GM21528 (cell line): ENCODE results near the gene MCF2L2.

ENCODE experiments used
- ATAC-seq: cut with Tn5 transposase; IDR thresholded peaks from one replicate; pipeline ENCODE4 v1.9.1; 2021; ENCODE audit warnings: mild to moderate bottlenecking, moderate library complexity; ENCODE audit not compliant: unreplicated experiment, low FRiP score

MCF2L2 gene

DNA sequence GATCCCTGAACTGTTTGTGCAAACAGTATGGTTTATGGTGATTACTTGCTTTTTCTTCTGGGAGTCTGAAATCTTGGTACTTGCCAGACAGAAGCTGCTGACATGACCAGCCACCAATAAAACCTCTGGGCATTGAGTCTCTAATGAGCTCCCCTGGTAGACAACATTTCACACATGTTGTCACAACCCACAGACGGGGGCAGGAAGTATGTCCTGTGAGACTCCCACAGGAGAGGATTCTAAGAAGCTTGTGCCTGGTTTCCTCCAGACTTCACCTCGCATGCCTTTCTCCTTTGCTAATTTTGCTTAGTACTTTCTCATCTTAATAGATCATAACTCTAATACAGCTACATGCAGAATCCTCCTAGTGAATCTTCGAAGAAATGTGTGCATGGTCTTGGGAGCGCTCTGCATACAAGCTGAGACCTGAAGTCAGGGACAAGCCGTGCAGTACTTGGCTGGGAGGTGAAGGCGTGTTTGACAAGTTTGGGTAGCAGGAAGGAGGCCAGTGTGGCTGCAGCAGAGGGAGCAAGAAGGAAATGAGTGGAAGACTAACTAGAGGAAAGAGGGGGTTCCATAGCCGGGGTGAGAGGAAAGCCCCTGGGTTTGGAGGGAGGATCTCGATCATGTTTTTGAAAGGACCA lies 126.4 kb downstream of the MCF2L2 start:
- no peak for ATAC-seq

GRCh38 chr3:183300996-183301562 lies 127.3 kb downstream of the MCF2L2 start:
- no peak for ATAC-seq

GRCh38 chr3:183299976-183300375 lies 128.4 kb downstream of the MCF2L2 start:
- no peak for ATAC-seq

DNA sequence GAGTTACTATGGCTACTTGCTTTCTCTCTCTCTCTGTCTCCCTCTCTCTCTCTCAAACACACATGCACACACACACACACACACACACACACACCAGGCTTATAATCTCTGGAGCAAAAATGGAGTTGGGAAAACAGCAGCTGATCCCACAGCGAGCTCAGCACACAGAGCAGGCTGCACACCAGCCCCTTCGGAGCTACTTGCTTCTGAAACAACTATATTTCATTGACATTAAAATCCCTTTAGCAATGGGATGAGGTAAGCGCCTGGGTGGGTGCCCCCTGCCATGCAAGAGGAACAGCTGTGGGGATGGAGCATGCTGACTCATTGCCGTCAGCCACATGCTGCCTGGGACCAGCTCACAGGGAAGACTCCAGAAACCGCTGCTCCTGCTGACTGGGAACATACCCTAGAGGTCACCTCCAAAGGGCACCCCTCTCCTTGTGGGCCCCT lies 129.7 kb downstream of the MCF2L2 start:
- ATAC-seq = no peak

DNA sequence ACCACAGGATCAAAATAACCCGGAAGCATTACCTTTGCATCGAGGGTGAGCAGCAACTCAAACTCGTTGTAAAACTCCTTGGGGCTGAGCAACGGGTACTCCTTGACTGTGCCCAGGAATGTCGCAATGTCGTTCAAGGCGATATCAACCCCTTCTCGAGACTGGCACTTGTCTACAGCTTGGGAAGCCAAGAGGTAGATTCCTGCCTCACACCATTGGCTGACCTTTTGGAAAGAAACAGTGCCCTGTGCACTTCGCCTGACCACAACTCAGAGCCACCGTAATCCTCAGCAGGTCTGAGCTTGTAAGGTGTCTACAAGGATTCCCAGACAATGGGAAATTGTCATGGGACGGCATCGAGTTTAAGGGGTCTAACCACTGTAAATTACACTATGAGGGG lies 131.5 kb downstream of the MCF2L2 start:
- no peak for ATAC-seq

DNA sequence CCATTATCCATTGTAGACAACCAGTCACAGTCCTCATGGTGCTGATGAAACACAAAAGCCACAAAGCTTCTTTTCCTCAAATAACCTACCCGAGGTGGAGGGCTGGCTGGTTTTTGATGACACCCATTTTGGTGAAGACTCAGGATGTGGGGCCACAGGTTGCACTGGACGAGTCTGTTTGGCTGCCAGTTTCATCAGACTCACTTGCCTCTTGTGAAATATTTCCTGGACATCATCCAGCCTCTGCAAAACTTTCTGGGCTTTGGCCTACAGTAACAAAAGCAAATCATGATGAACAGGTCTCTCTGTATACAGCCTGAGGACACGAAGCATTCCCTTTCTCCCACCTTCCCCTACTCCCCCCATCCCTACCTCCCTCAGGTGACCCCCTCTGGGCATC lies 133.2 kb downstream of the MCF2L2 start:
- ATAC-seq = no peak

DNA sequence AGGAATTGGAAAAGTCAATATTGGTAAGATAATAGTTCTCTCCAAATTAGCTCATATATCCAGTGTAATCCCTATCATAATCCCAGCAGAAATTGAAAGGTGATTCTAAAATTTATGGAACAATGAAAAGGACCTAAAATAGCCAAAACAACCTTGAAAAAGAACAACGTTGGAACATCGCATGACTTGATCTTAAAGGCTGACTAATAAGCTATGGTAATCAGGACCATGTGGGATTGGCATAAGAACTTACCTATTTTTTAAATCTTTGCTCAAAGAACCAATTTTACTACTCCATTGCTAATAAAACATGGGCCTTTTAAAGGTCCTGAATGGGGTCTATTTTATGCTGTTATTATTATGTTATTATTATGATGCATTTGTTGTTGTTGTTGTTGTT lies 134.5 kb downstream of the MCF2L2 start:
- no peak for ATAC-seq

- no peak for ATAC-seq
Measured at GRCh38 chr3:183291497-183292031, 136.9 kb downstream of the MCF2L2 start.

DNA sequence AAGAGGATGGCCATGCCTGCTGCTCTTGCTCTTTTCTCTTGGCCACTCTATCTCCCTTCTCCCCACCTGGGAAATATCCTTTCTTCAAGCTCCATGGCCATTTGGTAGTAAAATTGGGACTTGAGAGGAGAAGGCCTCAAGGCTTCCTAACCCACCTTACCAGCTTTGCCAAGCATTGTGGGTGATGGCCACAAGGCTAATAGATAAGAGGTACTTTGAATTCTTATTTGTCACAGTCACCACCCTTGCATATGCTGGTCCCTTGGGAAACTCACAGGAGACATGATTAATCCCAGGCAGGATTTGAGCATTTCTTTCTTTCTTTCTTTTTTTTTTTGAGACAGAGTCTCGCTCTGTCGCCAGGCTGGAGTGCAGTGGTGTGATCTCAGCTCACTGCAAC lies 138.2 kb downstream of the MCF2L2 start:
- no peak for ATAC-seq

DNA sequence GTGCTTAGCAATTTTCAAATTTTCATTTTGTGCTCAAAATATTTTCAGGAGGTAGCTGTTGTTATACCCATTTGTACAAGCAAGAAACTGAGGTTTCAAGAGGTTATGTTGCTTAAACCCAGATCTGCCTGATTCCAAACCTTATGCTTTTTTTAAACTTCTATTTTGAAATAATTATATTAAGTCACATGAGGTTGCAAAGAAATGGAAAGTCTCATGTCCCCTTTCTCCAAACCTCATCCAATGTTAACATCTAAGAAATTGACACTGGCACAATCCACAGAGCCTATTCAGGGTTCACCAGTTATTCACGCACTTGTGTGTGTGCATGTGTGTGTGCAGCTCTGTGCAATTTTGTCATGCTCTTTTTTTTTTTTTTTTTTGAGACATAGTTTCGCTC lies 140.3 kb downstream of the MCF2L2 start:
- ATAC-seq = no peak

DNA sequence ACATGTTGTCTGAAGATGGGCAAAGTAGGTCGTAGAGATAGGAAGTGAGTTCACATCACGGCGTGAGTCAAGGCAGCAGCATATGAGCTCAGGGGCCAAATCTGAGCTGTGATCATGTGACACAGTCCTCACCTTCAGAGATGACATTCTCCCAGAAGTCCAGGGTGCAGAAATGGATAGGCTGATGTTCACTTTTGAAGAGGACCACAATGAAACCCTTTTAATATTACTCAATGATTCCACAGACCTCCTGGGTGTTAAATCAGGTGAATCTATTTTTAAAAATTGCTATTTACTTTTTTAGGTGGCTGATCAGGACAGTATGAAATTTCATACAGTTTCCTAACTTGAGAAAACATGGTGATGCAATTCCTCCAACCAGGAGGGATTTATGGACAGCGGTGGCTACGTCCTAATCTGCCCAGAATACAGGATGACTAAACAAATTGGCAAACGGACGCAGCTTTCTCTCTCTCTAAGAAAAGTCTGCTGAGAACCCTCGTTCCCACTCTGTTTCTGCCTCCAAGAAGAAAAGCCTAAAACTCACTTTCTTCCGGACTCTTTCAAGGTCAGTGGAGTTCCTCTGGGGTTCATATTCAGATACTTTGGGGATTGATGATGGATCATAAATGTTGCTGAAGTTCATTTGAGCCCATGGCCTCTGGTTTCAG lies 141.0 kb downstream of the MCF2L2 start:
- no peak for ATAC-seq

GRCh38 chr3:183285828-183286457 lies 142.5 kb downstream of the MCF2L2 start:
- ATAC-seq = peak; percentile 95

GRCh38 chr3:183285318-183285717 lies 143.1 kb downstream of the MCF2L2 start:
- ATAC-seq = no peak

DNA sequence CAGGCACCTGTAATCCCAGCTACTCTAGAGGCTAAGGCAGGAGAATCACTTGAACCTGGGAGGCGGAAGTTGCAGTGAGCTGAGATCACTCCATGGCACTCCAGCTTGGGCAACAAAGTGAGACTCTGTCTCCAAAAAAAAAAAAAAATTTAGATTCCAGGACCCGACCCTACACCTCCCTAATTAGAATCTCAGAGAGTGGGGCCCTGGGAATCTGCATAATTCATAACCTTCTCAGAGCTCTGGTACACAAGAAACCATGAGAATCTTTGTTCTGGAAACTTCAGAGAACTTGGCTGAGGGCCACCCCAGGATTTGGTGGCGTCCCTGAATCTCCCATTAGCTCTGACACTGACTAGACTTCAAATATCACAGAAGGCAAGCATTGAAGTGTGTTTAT lies 143.8 kb downstream of the MCF2L2 start:
- no peak for ATAC-seq

DNA sequence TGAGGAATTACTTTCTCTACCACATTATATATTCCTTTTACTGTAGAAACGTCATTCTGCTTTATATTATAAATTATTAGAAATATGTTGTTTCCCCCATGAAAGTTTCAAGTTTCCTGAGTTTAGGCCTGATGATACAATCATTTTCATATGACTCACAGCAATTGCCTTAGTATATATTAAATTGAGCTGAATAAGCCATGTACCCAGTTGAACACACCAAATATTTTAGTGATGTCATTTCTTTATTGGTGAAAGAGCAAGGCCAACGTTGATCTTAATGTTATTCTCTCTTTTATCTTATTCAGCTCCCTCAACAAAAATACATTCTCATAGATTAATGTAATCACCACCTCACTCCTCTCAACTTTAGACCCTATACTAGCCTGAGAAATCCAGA lies 144.5 kb downstream of the MCF2L2 start:
- ATAC-seq = no peak

DNA sequence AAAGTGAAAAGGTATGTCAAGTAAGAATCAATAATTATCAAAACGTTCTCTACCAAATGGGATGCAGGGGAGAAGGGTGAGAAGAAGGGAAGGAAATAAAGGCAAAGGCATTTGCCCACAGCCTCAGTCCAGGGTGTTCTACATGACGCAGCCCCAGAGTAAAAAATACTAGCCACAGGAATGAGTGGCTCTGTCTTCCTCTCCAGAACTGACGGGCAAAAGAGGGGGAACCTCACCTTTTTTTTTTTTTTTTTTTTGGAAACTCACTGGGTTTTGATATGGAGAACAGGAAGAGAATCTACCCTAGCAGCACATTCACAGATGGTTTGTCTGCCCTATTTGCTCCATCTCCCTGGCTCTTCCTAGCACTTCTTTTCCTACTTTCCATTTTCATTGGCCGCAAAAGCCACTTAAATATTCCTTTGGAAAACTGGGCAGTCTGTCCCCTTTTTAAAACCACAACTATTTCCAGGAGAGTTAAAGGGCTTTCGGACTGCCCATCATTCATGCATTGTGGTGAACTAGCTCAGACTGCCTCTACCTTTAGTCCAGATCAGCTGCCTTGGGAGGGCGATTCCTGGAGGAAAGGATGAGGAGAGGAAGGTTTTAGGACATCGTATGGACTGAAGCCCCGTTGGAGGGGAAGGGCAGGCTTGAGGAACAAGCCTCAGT lies 147.2 kb downstream of the MCF2L2 start:
- ATAC-seq = no peak

DNA sequence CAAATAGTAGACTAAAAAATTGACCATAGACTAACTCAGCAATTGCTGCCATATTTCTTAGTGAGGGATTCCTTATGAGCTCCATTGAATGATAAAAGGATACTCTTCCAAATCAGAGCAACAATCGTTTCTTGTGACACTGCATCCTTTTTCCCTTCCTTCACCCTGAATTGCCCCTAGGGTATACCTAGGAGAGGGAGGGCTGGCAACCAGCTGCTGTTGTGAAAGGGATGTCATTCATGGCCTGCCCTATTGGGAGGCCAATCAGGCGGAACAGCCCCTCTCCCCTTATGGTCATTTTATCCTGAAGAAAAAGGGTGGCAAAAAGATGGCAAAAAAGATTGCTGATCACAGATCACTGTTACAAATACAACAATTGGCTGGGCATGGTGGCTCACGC lies 149.0 kb downstream of the MCF2L2 start:
- ATAC-seq = no peak

- ATAC-seq = no peak
Measured at GRCh38 chr3:183278479-183279088, 149.8 kb downstream of the MCF2L2 start.

DNA sequence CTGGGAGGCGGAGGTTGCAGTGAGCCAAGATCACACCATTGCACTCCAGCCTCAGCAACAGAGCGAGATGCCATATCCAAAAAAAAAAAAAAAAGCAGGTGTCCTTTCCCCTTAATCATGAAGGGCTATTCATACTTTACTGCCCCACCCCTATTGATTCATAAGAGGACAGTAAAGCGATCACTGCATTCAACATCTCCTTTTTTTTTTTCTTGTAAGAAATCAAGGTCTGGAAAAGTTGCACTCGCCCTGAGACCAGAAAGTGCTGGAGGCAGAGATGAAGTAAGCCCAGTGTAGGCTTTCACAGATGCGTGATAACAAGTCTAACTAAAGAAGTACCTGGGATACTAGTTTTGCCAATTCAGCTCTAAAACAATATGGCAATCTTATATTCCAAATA lies 151.2 kb downstream of the MCF2L2 start:
- no peak for ATAC-seq

DNA sequence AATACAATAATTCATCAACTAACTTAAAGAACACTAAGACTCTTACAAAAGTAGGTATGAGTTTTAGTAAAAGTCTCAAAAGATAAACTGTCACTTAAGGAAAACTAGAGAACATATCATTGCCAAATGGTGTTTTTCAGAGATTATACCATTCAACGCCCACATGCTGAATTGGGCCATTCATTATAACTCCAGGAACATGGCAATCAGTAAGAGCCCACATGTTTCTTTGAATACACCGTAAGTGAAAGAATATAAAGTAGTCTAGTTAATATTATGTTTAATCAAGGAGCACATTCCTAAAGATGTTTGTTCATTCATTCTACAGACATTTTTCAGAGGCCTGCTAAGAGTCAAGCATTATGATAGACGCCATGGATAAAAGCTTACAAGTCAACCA lies 152.5 kb downstream of the MCF2L2 start:
- ATAC-seq = no peak
